AG08396 (cell line): ENCODE measurements around the gene FMNL2.

Experiments used
- DNase-seq: peaks from one replicate; pipeline ENCODE4 v3.0.0; 2012; ENCODE audit warnings: low spot score, mixed read lengths

FMNL2 gene

GRCh38 chr2:152618193-152618564 lies 283.2 kb downstream of the FMNL2 start:
- DNase-seq = no peak

DNA sequence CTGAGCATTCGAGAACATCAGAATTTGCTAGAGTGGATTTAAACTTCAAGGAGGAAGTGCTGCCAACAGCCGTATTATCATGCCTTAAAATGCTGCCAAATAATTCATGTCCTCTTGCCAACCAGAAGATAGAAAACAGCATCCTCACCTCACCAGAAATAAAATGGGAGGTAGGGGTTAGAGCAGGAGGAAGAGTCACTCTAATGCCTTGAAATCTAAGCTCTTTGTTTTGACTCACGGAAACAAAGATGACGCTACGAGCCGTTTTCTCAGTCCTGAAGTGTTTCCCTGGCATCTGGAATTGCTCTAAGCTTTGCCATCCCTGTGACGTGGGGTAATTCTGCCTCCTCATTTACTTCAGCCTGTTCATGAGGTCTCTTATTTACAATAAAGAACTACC lies 285.2 kb downstream of the FMNL2 start:
- no peak for DNase-seq

GRCh38 chr2:152620985-152621384 lies 286.0 kb downstream of the FMNL2 start:
- no peak for DNase-seq

DNA sequence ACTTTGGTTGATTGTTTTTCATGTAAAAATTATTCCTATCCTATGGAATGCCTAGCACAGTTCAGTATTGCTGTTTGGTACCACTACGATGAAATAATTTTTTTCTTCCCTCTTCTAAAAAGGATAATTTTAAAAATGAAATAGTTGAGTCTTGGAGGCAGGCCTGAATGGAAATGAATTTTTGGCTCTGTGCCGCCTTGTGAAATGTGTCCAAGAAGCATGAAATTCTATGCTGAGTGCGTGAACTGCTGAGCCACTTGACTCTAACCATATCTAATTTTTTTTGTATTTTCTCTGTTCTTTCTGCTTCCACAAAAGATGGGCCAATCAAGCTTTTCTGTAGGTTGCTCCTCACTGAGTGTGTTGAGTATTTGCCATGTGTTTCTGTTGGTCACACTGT lies 287.2 kb downstream of the FMNL2 start:
- DNase-seq = no peak

DNA sequence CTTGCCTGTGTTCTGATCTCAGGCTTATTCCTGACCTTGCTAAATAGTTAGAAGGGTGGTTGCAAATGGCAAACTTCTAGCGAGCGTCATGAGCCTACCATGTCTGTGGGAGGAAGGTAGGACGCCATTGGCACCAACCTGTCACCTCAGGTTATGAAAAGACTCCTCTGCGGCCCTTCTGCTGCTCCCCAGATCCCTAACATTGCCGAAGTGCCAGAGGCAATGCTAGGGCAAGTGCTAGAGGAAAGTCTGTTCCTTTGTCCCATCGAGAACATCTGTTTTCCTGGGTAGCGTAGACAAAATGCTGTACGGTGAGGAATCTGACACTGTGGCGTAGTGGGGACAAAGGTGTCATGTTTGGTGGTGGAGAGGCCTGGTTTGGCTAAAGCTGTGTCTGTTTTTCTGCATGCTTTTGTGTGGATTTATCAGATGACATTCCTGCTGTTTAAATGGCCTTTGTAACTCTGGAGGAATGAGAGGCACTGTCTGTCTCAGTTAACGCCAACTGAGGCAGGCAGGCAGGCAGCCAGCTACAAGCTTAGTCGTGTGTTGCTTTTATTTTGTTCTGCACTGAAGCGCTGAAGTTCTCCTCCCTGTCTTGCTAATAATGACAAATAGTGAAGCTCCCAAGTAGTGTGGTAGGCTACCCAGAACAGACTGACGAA lies 288.2 kb downstream of the FMNL2 start:
- no peak for DNase-seq

DNA sequence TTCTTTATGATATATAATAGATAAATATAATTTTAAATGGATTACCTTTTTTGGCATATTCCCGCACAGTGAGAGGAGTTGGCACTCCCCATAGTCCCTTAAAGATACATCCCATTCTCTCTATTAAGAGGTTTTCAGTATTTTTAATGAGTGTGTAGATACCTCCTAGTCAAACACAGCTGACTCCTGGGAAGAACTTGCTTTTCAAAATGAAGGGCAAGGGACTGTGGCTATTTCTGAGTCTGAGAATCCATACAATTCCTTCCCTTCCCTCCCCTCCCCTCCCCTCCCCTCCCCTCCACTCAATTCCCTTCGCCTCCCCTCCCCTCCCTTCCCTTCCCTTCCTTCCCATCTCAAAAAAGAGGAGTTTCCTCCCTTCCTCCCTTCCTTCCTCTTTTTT lies 288.8 kb downstream of the FMNL2 start:
- DNase-seq = no peak

- DNase-seq = no peak
Observed at GRCh38 chr2:152624805-152625204, 289.8 kb downstream of the FMNL2 start.

- DNase-seq = no peak
Observed at GRCh38 chr2:152626911-152627339, 292.0 kb downstream of the FMNL2 start.

DNA sequence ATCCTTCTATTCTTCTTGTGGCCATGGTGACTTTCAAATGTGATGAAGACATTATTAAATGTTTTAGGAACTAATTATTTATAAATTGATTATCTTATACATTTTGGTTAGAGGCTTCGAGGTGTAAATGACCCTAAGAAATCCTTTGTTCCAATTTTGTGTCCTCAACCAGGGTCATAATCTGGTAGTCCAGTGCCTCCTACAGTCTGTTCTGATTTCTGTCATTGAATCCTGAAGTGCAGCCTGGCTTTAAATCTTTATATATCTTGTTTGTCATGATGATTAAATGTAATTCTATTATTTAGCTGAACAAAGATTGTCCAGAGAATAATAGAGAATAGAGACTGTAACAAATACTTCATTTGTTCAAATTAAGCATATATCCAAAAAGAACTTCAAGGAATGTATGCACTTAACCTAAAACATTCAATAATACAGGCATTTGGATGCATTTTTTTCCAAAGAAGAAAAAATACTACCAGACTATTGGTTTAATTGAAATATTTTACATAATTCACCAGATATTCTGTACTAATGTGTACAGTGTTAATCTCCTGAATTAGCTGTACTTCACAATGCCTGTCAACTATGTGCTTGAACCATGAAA lies 292.5 kb downstream of the FMNL2 start:
- peak; percentile 32 for DNase-seq

GRCh38 chr2:152629202-152629601 lies 294.2 kb downstream of the FMNL2 start:
- no peak for DNase-seq

GRCh38 chr2:152630466-152630865 lies 295.5 kb downstream of the FMNL2 start:
- DNase-seq = no peak

DNA sequence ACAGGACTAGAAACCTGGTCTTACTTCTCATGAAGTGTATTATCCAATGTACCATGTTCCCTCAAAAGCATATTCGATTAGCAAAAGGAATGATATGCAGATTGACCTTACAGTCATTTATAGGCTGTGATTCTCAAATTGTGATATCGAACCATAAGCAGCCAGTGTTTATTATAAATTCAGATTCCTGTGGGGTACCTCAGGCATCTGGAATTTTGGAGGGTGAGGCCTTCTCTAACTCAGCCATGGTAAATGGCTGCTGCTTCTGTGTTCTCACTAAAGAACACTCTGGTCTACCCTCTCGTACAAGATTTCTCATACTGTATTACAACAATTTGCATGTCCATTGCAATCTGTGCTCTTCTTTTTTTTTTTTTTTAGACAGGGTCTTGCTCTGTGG lies 297.8 kb downstream of the FMNL2 start:
- DNase-seq = peak; percentile 24

DNA sequence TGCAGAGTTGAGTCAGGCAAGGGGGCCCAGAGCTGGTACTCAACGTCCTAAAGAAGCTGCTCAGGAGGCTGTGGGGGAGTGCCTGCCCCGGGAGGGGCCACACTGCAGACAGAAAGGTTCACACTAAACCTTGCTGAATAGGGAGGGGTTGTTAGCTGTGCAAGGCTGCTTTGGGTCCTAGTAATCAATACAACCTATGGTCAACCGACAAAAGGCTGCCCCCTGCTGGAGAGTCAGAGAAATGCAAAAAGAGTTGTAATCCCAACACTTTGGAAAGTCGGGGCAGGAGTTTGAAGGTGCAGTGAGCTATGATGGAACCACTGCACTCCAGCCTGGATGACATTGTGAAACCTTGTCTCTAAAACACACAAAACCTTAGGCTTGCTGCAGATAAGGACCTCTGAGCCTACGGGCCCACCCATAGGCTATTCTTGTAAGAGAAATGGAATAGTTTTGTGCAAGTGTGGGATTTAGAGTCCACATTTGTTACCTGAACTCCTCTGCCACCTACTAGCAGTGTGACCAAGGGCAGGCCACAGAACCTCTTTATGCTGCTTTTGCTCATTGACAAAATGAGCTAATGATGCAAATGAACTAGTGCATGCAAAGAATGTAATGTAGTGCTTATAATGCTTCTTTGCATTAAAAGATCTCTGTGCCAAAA lies 300.8 kb downstream of the FMNL2 start:
- DNase-seq = peak; percentile 62

- no peak for DNase-seq
Observed at GRCh38 chr2:152637251-152637650, 302.3 kb downstream of the FMNL2 start.

- DNase-seq = no peak
Observed at GRCh38 chr2:152638056-152638455, 303.1 kb downstream of the FMNL2 start.

- no peak for DNase-seq
Observed at GRCh38 chr2:152638590-152638989, 303.6 kb downstream of the FMNL2 start.

GRCh38 chr2:152644189-152644873 lies 309.4 kb downstream of the FMNL2 start:
- no peak for DNase-seq

- DNase-seq = no peak
Observed at GRCh38 chr2:152646264-152646663, 311.3 kb downstream of the FMNL2 start.

GRCh38 chr2:152646775-152647174 lies 311.8 kb downstream of the FMNL2 start:
- peak; percentile 75 for DNase-seq

DNA sequence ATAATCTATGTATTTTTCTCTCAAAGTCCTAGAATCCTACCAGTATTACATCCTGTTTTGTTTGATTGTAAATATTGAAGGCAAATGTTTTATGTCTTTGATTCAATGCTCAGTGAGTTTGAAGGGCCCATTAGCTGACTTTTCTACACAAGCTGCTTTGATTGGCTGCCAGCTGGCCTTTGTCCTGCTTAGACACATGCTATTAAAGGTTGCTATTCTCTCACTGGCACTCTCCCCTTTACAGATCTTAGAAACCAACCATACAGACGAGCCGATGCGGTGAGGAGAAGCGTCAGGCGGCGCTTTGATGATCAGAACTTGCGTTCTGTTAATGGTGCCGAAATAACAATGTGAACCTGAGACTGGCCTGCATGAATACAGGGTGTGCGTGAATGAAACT lies 312.6 kb downstream of the FMNL2 start:
- DNase-seq = peak; percentile 21

- DNase-seq = no peak
Observed at GRCh38 chr2:152648336-152648735, 313.4 kb downstream of the FMNL2 start.

DNA sequence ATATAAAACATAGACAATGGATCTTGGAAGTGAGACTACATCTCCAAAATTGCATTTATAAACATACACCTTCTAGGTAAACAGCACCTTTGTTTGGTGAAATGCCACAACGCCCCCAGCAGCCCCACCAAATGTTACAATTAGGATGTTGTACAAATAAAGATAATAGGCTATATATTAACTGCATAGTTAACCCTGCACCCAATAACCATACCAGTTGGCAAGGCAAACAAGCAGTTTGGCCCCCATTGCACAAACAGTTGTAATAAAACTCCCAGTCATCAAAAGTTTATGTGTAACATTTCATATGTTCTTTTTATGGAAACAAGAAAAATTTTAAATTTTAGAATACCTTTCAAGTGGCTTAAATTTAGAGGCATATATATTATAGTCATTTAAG lies 315.0 kb downstream of the FMNL2 start:
- no peak for DNase-seq

GRCh38 chr2:152650768-152651371 lies 315.9 kb downstream of the FMNL2 start:
- DNase-seq = no peak
